Fibroblast of lung (primary cell): ENCODE measurements around the gene INSR. TPM values are rescaled to one million over a fixed set of nuclear protein-coding genes. Genes with fewer than 3 reads are reported as not detected.
A peak's percentile ranks its signal among the peaks of the same experiment; 100 is the strongest.

Source experiments
- DNase-seq, 2 donors: peaks; one replicate each; pipeline versions ENCODE4 v3.0.0 to v3.0.0-alpha.2; 2010; ENCODE audit warnings: low read depth in 2 of 2
- H2AFZ ChIP-seq: 2 replicates; pipeline ENCODE4 v1.5.1; 2012; ENCODE audit warnings: low read length, control low read depth, inconsistent platforms
- H3K27ac ChIP-seq: 2 replicates; pipeline ENCODE4 v1.5.1; 2011; ENCODE audit warnings: low read length, control low read depth; ENCODE audit not compliant: insufficient read depth
- H3K27me3 ChIP-seq: 2 replicates; pipeline ENCODE4 v1.5.1; 2011; ENCODE audit warnings: mild to moderate bottlenecking, low read length; ENCODE audit not compliant: control insufficient read depth, insufficient read depth
- H3K36me3 ChIP-seq: 2 replicates; pipeline ENCODE4 v1.5.1; 2011; ENCODE audit warnings: low read length; ENCODE audit not compliant: control insufficient read depth, insufficient read depth
- H3K4me1 ChIP-seq: 2 replicates; pipeline ENCODE4 v1.5.1; 2011; ENCODE audit warnings: low read length; ENCODE audit not compliant: control insufficient read depth, insufficient read depth; ENCODE audit errors: extremely low read depth
- H3K4me2 ChIP-seq: 2 replicates; pipeline ENCODE4 v1.5.1; 2011; ENCODE audit warnings: low read length, control low read depth; ENCODE audit not compliant: insufficient read depth; ENCODE audit errors: extremely low read depth
- H3K4me3 ChIP-seq, 4 experiments: fragments of 200-600 bp in 1 of 4; sonication (generic) in 1 of 4; replicated peaks in 1 of 4; 2 replicates each; pipeline ENCODE4 v1.5.1; 2011 to 2016; ENCODE audit warnings: low read length in 4 of 4, low read depth in 3 of 4, mild to moderate bottlenecking in 3 of 4, control low read depth in 2 of 4, inconsistent platforms in 1 of 4, mixed read lengths in 1 of 4; ENCODE audit not compliant: insufficient read depth in 1 of 4; ENCODE audit errors: control extremely low read depth in 1 of 4
- H3K79me2 ChIP-seq: 2 replicates; pipeline ENCODE4 v1.5.1; 2012; ENCODE audit warnings: mild to moderate bottlenecking, low read length, inconsistent platforms; ENCODE audit not compliant: control insufficient read depth, insufficient read depth
- H3K9ac ChIP-seq: 2 replicates; pipeline ENCODE4 v1.5.1; 2011; ENCODE audit warnings: mild to moderate bottlenecking, low read length, control low read depth; ENCODE audit not compliant: insufficient read depth
- H3K9me3 ChIP-seq: 2 replicates; pipeline ENCODE4 v1.5.1; 2012; ENCODE audit warnings: low read depth, low read length; ENCODE audit not compliant: control insufficient read depth, insufficient read depth
- H4K20me1 ChIP-seq: 2 replicates; pipeline ENCODE4 v1.5.1; 2011; ENCODE audit warnings: low read length; ENCODE audit not compliant: control insufficient read depth, insufficient read depth; ENCODE audit errors: extremely low read depth
- EZH2 ChIP-seq: IDR thresholded peaks from 2 replicates; pipeline ENCODE4 v1.5.1; 2012; ENCODE audit warnings: low read length, control low read depth, mild to moderate bottlenecking; ENCODE audit errors: missing control alignments
- polyA plus RNA-seq, 2 donors: library from polyadenylated mRNA; depleted of rRNA in 1 of 2; stranded (reverse) in 1 of 2; unstranded in 1 of 2; fragments of >200 nt; gene quantifications; 2 replicates each; pipeline ENCODE4 v1.2.1, GENCODE V29; 2011 to 2012; ENCODE audit warnings: missing spikeins in 1 of 2
- total RNA-seq: library from RNA; depleted of rRNA; stranded (reverse); fragments of >200 nt; gene quantifications from 2 replicates; pipeline ENCODE4 v1.2.1, GENCODE V29; 2014
- TF ChIP-seq, protein P1 (sequence below), 2 donors: IDR thresholded peaks in 1 of 2; conservative IDR thresholded peaks in 1 of 2; 1 replicate in 1 of 2; 2 replicates in 1 of 2; pipeline ENCODE4 v1.5.1; 2011 to 2012; ENCODE audit warnings: low read length in 2 of 2, control low read depth in 1 of 2, inconsistent platforms in 1 of 2, low read depth in 1 of 2, mild to moderate bottlenecking in 1 of 2

INSR gene
- total and polyA plus RNA-seq, 2 donors (not counting 1 experiment from before 2014, with no cell fraction given): 3.7 to 23.9 TPM

DNA sequence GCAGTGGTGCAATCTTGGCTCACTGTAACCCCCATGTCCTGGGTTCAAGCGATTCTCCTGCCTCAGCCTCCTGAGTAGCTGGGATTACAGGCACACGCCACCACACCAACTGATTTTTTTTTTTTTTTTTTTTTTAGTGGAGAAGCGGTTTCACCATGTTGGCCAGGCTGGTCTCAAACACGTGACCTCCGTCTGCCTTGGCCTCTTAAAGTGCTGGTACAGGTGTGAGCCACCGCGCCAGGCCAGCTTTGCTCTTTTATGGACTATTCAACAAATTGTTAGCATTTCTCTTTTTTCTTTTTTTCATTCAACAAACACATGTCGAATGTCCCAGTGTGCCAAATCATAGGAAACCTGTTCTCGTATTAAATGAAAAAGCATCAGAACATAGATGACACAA lies 99.6 kb downstream of the INSR start:
- Histone ChIP-seq H3K79me2 (no peaks in the 10 kb centered on the region), H3K4me3 (no peak overlapping the region), H3K36me3 (no peaks in the 10 kb centered on the region), H3K27ac (no peak overlapping the region), H3K4me1 (no peaks in the 10 kb centered on the region), H3K9ac (no peak overlapping the region), H3K9me3 (no peaks in the 10 kb centered on the region), H3K4me2 (no peak overlapping the region), H3K27me3 (no peaks in the 10 kb centered on the region), H4K20me1 (no peaks in the 10 kb centered on the region), H2AFZ (no peak overlapping the region)
- no peak for DNase-seq
- TF ChIP-seq, protein P1, sequence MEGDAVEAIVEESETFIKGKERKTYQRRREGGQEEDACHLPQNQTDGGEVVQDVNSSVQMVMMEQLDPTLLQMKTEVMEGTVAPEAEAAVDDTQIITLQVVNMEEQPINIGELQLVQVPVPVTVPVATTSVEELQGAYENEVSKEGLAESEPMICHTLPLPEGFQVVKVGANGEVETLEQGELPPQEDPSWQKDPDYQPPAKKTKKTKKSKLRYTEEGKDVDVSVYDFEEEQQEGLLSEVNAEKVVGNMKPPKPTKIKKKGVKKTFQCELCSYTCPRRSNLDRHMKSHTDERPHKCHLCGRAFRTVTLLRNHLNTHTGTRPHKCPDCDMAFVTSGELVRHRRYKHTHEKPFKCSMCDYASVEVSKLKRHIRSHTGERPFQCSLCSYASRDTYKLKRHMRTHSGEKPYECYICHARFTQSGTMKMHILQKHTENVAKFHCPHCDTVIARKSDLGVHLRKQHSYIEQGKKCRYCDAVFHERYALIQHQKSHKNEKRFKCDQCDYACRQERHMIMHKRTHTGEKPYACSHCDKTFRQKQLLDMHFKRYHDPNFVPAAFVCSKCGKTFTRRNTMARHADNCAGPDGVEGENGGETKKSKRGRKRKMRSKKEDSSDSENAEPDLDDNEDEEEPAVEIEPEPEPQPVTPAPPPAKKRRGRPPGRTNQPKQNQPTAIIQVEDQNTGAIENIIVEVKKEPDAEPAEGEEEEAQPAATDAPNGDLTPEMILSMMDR (conservative IDR thresholded peaks at IDR 0.05 in 1 of 2, IDR thresholded peaks at IDR 0.05 in 1 of 2; ENCODE audit: low read depth in 1 of 2, low read length in 2 of 2): no peak
- TF ChIP-seq EZH2: no peak

- H3K4me3 ChIP-seq: no peak overlapping the region
- H3K4me1 ChIP-seq: no peaks in the 10 kb centered on the region
- no peak overlapping the region for H3K4me2 ChIP-seq
- H3K9ac ChIP-seq: no peak overlapping the region
- H3K36me3 ChIP-seq: no peaks in the 10 kb centered on the region
- H3K9me3 ChIP-seq: no peaks in the 10 kb centered on the region
- TF ChIP-seq EZH2: no peak
- TF ChIP-seq, protein P1 (conservative IDR thresholded peaks at IDR 0.05 in 1 of 2, IDR thresholded peaks at IDR 0.05 in 1 of 2; ENCODE audit: low read depth in 1 of 2, low read length in 2 of 2): no peak
- no peak for DNase-seq
- no peaks in the 10 kb centered on the region for H3K27me3 ChIP-seq
- H3K27ac ChIP-seq: no peak overlapping the region
- H4K20me1 ChIP-seq: no peaks in the 10 kb centered on the region
- H2AFZ ChIP-seq: no peak overlapping the region
- no peaks in the 10 kb centered on the region for H3K79me2 ChIP-seq
Measured at GRCh38 chr19:7191946-7192691, 102.1 kb downstream of the INSR start.

DNA sequence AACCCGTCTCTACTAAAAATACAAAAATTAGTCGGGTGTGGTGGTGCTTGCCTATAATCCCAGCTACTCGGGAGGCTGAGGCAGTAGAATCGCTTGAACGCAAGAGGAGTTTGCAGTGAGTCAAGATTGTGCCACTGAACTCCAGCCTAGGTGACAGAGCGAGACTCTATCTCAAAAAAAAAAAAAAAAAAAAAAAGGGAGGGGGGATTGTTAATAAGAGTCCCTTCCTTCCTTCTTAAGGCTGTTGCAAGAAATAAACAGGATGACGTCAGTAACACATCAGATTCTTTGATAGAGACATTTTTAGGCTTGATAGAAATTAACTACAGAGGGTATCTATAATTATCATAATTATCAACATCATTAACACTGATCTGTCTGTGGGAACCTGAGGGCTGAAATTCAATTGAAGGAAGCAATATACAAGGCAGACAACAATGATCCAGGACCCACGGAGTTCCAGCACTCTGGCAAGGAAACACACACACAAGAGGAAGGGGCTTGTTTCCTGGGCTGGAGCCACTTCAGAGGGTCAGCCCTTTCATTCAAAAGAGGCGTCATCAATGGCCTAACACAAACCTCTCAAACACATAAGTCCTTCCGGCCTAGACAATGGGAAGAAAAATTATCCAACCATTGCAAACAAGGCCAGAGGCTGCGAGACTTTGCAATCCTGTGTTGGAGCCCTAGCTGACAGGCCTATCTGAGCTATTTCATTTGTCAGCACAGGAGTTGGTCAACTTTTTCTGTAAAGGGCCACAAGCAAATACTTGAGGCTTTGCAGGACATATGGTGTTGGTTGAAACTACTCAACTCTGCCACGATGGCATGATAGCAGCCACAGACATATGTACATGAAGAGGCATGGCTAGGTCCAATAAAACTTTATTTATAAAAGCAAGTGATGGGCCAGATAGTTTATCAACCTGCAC lies 105.2 kb downstream of the INSR start:
- no peak for TF ChIP-seq EZH2
- TF ChIP-seq, protein P1 (conservative IDR thresholded peaks at IDR 0.05 in 1 of 2, IDR thresholded peaks at IDR 0.05 in 1 of 2; ENCODE audit: low read depth in 1 of 2, low read length in 2 of 2): no peak
- no peaks in the 10 kb centered on the region for H3K9me3 ChIP-seq
- no peak overlapping the region for H2AFZ ChIP-seq
- H3K27ac ChIP-seq: no peak overlapping the region
- no peaks in the 10 kb centered on the region for H3K4me1 ChIP-seq
- H3K4me3 ChIP-seq: no peak overlapping the region
- H3K79me2 ChIP-seq: no peaks in the 10 kb centered on the region
- H4K20me1 ChIP-seq: no peaks in the 10 kb centered on the region
- H3K27me3 ChIP-seq: no peaks in the 10 kb centered on the region
- H3K36me3 ChIP-seq: no peaks in the 10 kb centered on the region
- no peak overlapping the region for H3K4me2 ChIP-seq
- H3K9ac ChIP-seq: no peak overlapping the region
- DNase-seq: peak in 1 of 2 donors; percentile 6
